HL-60 (cell line): Measurements from ENCODE around the gene CST9.
"Not testable (repeated sequence)": the region's sequence is repeated elsewhere in the genome, so short reads cannot be mapped to it uniquely, and the experiment has no call there.

ENCODE experiments used
- DNase-seq, 2 experiments: peaks; one replicate each; pipeline ENCODE4 v3.0.0-alpha.2; 2010 to 2020; ENCODE audit warnings: low read depth in 1 of 2, low spot score in 1 of 2
- H3K27ac ChIP-seq: fragments of 250-450 bp; sonication (Bioruptor Pico); replicated peaks from 2 replicates; pipeline ENCODE4 v1.5.1; 2020; ENCODE audit warnings: mild to moderate bottlenecking, moderate library complexity
- H3K27me3 ChIP-seq: fragments of 250-450 bp; sonication (Bioruptor Pico); 2 replicates; pipeline ENCODE4 v1.5.1; 2021; ENCODE audit warnings: mild to moderate bottlenecking, moderate library complexity; ENCODE audit not compliant: insufficient read depth, poor library complexity, severe bottlenecking
- H3K4me3 ChIP-seq: replicated peaks from 2 replicates; pipeline ENCODE4 v1.5.1; 2011; ENCODE audit warnings: mild to moderate bottlenecking, control low read depth, low read length; ENCODE audit not compliant: insufficient read depth
- GABPA ChIP-seq: IDR thresholded peaks from 2 replicates; pipeline ENCODE4 v1.6.1; 2012; ENCODE audit warnings: low read depth
- POLR2AphosphoS5 ChIP-seq: IDR thresholded peaks from 2 replicates; pipeline ENCODE4 v1.6.1; 2012; ENCODE audit warnings: low read depth
- SPI1 ChIP-seq: IDR thresholded peaks from 2 replicates; pipeline ENCODE4 v1.6.1; 2012; ENCODE audit warnings: low read depth, mild to moderate bottlenecking, borderline replicate concordance
- TF ChIP-seq, protein P1 (sequence below): IDR thresholded peaks from 2 replicates; pipeline ENCODE4 v1.6.1; 2012; ENCODE audit warnings: low read depth; ENCODE audit not compliant: insufficient replicate concordance
- TF ChIP-seq, protein P2 (sequence below): IDR thresholded peaks from one replicate; pipeline ENCODE4 v1.5.1; 2011; ENCODE audit warnings: low read length, control low read depth, inconsistent platforms; ENCODE audit not compliant: insufficient read depth

Gene CST9

DNA sequence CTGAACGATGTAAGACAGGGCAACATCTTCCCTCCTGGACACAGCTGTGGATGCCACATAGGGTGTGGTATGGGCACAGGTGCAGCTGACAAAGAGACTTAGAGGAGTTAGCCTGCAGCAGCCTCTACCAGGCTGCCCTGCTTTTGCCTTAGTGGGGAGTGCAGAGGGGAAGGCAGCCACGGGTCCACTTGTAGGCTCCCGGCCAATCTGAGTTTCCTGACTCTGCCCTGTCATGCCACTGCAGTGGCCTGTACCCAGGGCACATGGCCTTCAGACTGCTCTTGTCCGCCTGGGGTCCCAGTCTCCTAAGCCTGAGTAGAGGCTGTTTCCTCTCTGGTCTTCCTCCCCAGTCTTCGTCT lies 20.3 kb downstream of the CST9 start:
- no peak overlapping the region for H3K27ac ChIP-seq
- no peak overlapping the region for H3K4me3 ChIP-seq
- DNase-seq: no peak
- no peaks in the 10 kb centered on the region for H3K27me3 ChIP-seq
- TF ChIP-seq, protein P1, sequence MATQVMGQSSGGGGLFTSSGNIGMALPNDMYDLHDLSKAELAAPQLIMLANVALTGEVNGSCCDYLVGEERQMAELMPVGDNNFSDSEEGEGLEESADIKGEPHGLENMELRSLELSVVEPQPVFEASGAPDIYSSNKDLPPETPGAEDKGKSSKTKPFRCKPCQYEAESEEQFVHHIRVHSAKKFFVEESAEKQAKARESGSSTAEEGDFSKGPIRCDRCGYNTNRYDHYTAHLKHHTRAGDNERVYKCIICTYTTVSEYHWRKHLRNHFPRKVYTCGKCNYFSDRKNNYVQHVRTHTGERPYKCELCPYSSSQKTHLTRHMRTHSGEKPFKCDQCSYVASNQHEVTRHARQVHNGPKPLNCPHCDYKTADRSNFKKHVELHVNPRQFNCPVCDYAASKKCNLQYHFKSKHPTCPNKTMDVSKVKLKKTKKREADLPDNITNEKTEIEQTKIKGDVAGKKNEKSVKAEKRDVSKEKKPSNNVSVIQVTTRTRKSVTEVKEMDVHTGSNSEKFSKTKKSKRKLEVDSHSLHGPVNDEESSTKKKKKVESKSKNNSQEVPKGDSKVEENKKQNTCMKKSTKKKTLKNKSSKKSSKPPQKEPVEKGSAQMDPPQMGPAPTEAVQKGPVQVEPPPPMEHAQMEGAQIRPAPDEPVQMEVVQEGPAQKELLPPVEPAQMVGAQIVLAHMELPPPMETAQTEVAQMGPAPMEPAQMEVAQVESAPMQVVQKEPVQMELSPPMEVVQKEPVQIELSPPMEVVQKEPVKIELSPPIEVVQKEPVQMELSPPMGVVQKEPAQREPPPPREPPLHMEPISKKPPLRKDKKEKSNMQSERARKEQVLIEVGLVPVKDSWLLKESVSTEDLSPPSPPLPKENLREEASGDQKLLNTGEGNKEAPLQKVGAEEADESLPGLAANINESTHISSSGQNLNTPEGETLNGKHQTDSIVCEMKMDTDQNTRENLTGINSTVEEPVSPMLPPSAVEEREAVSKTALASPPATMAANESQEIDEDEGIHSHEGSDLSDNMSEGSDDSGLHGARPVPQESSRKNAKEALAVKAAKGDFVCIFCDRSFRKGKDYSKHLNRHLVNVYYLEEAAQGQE: no peak
- TF ChIP-seq SPI1: no peak
- no peak for TF ChIP-seq GABPA
- TF ChIP-seq POLR2AphosphoS5: no peak

DNA sequence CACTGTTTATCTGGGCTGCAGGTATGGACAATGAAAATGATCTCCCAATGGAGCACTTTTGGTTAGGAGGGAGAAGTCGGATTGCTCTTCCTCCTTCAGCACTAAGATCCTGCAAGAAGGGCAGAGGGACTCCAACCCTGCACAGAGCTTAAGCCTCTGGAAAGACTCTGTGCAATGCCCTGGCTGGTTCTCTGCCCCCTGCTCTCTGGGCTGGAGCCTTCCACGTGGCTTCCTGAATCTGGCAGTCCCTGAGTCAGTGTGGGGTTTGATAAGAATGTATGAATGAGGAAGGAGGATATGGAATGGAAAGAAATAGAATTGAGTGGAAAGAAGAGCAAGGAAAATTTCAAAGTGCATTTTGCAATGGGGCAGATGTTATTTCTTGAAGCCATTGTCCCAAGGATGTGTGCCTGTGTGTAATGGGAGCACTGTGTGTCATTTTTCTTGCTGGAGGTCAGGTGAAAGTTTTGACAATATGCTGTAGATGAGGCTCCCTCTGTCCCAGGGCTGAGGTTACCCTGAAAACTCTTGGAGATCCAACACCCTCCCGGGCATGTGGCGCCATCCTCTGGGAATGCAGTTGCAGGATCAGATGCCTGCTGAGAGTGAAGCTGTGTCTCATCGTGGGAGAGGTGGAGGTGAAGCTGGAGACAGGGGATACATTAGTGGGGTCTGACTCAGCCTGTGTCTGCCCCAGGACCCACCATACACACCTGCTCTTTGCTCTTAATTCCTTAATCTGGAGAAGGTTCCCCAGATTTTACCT lies 21.1 kb downstream of the CST9 start:
- DNase-seq: no peak
- TF ChIP-seq, protein P1: no peak
- TF ChIP-seq SPI1 (no peak), GABPA (no peak)
- no peak overlapping the region for H3K27ac ChIP-seq

DNA sequence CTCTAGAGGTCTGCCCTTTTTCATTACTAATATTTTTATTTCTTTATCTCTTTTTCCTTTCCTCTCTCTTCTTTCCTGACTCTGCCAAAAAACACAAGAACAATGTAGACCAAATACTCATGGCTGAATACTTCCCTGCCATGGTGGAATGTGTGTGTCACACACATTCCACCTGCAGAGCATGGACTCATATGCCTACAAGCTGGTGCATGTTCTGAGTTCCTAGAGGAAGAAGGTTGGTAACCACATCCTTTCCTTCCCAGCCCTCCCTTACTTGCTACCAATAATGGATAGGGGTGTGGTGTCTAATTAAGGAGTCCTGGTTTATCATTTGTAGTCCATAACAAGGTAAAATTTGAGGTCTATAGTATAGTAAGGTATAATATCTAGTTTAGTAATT lies 22.2 kb downstream of the CST9 start:
- Histone ChIP-seq H3K27me3 (no peaks in the 10 kb centered on the region), H3K27ac (no peak overlapping the region), H3K4me3 (no peak overlapping the region)
- TF ChIP-seq SPI1 (no peak), POLR2AphosphoS5 (no peak), GABPA (no peak)
- TF ChIP-seq, protein P2, sequence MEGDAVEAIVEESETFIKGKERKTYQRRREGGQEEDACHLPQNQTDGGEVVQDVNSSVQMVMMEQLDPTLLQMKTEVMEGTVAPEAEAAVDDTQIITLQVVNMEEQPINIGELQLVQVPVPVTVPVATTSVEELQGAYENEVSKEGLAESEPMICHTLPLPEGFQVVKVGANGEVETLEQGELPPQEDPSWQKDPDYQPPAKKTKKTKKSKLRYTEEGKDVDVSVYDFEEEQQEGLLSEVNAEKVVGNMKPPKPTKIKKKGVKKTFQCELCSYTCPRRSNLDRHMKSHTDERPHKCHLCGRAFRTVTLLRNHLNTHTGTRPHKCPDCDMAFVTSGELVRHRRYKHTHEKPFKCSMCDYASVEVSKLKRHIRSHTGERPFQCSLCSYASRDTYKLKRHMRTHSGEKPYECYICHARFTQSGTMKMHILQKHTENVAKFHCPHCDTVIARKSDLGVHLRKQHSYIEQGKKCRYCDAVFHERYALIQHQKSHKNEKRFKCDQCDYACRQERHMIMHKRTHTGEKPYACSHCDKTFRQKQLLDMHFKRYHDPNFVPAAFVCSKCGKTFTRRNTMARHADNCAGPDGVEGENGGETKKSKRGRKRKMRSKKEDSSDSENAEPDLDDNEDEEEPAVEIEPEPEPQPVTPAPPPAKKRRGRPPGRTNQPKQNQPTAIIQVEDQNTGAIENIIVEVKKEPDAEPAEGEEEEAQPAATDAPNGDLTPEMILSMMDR: no peak
- TF ChIP-seq, protein P1: no peak
- no peak for DNase-seq

More for the DNA sequence above, 21.1 kb downstream of the CST9 start:
- Histone ChIP-seq H3K4me3 (no peak overlapping the region), H3K27me3 (no peaks in the 10 kb centered on the region)

DNA sequence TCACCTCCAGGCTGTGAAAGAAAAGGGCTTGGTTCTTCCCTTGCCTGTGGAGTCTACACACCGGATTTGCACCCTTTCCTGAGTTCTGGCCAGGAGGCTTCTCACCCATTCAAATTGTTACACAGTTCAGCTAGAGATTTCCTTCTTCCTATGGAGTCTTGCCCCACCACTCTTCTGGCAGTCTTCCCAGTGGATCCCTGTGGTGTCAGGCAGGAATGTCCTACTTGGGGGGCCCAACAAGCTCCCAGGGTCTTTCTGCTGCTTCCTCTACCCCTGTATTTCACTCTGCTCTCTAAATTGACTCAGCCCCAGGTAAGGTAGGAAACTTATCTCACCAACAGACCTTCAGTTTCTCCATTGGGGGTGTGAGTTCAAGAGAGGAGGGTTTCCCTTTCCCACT lies 23.4 kb downstream of the CST9 start:
- DNase-seq: no peak
- no peak overlapping the region for H3K27ac ChIP-seq
- TF ChIP-seq POLR2AphosphoS5: no peak
- TF ChIP-seq, protein P2: no peak
- no peak for TF ChIP-seq GABPA
- TF ChIP-seq SPI1: no peak
- TF ChIP-seq, protein P1: no peak
- no peak overlapping the region for H3K4me3 ChIP-seq
- H3K27me3 ChIP-seq: peaks cover 2% of the 10 kb centered on the region

DNA sequence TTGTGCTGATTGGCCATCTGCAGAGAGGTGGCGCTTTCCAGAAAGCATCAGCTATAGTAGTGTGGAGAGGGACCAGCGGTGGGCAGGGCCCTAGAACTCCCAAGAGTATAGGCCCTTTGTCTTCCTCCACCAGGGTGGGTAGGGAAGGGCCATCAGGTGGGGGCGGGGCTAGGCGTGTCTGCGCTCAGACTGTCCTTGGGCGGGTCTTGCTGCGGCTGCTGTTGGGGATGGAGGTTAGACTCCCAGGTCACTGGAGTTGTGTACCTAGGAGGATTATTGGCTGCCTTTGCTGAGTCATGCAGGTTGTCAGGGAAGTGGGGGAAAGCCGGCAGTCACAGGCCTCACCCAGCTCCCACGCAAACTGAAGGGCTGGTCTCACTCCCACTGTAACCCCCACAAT lies 23.9 kb downstream of the CST9 start:
- DNase-seq, H3K4me3 ChIP-seq, H3K27me3 ChIP-seq, H3K27ac ChIP-seq: not testable (repeated sequence)
